Prostate gland (tissue), 2 donors: ENCODE data around the gene KHDRBS1. TPM values are rescaled to one million over a fixed set of nuclear protein-coding genes. Genes with fewer than 3 reads are reported as not detected.
"Not testable (repeated sequence)": the region's sequence is repeated elsewhere in the genome, so short reads cannot be mapped to it uniquely, and the experiment has no call there.

Experiments
- DNase-seq: peaks from one replicate; pipeline ENCODE4 v3.0.0-alpha.2; 2019; ENCODE audit warnings: low spot score
- H3K27ac ChIP-seq, 2 donors: fragments of 200-600 bp; sonication (generic); 2 replicates each; pipeline ENCODE4 v1.5.1; 2017 to 2019
- H3K27me3 ChIP-seq: fragments of 200-600 bp; sonication (generic); replicated peaks from 2 replicates; pipeline ENCODE4 v1.5.1; 2019; ENCODE audit not compliant: insufficient read depth
- H3K36me3 ChIP-seq, 2 donors: fragments of 200-600 bp; sonication (generic); 1 replicate in 1 of 2; 2 replicates in 1 of 2; pipeline versions ENCODE4 v1.5.1 to v1.8.1; 2017 to 2019
- H3K4me1 ChIP-seq: fragments of 200-600 bp; sonication (generic); replicated peaks from 2 replicates; pipeline ENCODE4 v1.5.1; 2019
- H3K4me3 ChIP-seq, 2 donors: fragments of 200-600 bp; sonication (generic); 2 replicates each; pipeline ENCODE4 v1.5.1; 2017 to 2019
- H3K9me3 ChIP-seq: fragments of 200-600 bp; sonication (generic); 2 replicates; pipeline ENCODE4 v1.5.1; 2017
- CTCF ChIP-seq, 4 experiments: fragments of 200-600 bp in 2 of 4; fragments of 450-650 bp in 2 of 4; sonication (generic) in 2 of 4; IDR thresholded peaks; 1 replicate in 3 of 4; 2 replicates in 1 of 4; pipeline ENCODE4 v1.5.1; 2016 to 2019; ENCODE audit warnings: antibody characterized with exemption in 4 of 4, mild to moderate bottlenecking in 2 of 4, moderate library complexity in 2 of 4
- POLR2A ChIP-seq: fragments of 450-650 bp; IDR thresholded peaks from one replicate; pipeline ENCODE4 v1.6.1; 2016; ENCODE audit warnings: antibody characterized with exemption, mild to moderate bottlenecking
- POLR2AphosphoS5 ChIP-seq: sonication (generic); formaldehyde crosslinking; IDR thresholded peaks from one replicate; pipeline ENCODE4 v1.6.1; 2017; ENCODE audit warnings: antibody characterized with exemption
- WGBS: methylation state at CpG from one replicate; pipeline ENCODE4 v1.1.5; 2018; 5-methylcytosine and 5-hydroxymethylcytosine counted together
- intact Hi-C: fragments of 100-400 bp; cut with DNase I; formaldehyde crosslinking; loops from one replicate; pipeline ENCODE4 v1.14.2; 2022
- total RNA-seq, 2 donors: library from RNA; depleted of rRNA; stranded (reverse); fragments of >200 nt; gene quantifications; one replicate each; pipeline ENCODE4 v1.1.0, GENCODE V29; 2016

The KHDRBS1 gene
- total RNA-seq, 2 donors from 2014 or later = 77.3 to 77.6 TPM

- Histone ChIP-seq H3K27me3 (no peaks in the 10 kb centered on the region), H3K4me3 (no peak overlapping the region), H3K27ac (no peak overlapping the region), H3K9me3 (no peaks in the 10 kb centered on the region), H3K36me3 (no peaks in the 10 kb centered on the region), H3K4me1 (peaks cover 12% of the 10 kb centered on the region)
- DNase-seq = no peak
- intact Hi-C loops = no loop called here
- WGBS = 35% methylated on average over 6 of the region's 6 CpGs
- TF ChIP-seq CTCF (IDR thresholded peaks at IDR 0.05) (no peak), POLR2AphosphoS5 (peak; percentile 41)
Measured at GRCh38 chr1:32020339-32020738, 6.7 kb downstream of the KHDRBS1 start.

- not testable (repeated sequence) for H3K4me1 ChIP-seq
- WGBS = 90% methylated on average over 8 of the region's 8 CpGs
Measured at GRCh38 chr1:32021574-32022018, 7.9 kb downstream of the KHDRBS1 start.

GRCh38 chr1:32023351-32023750 lies 9.7 kb downstream of the KHDRBS1 start:
- Histone ChIP-seq H3K27me3 (no peaks in the 10 kb centered on the region), H3K27ac (no peak overlapping the region), H3K4me3 (no peak overlapping the region), H3K36me3 (no peaks in the 10 kb centered on the region), H3K4me1 (peaks cover 7% of the 10 kb centered on the region), H3K9me3 (no peaks in the 10 kb centered on the region)
- DNase-seq = no peak
- TF ChIP-seq CTCF (IDR thresholded peaks at IDR 0.05) = no peak
- TF ChIP-seq POLR2A = no peak
- TF ChIP-seq POLR2AphosphoS5 = no peak
- WGBS = 44% methylated on average over 3 of the region's 3 CpGs
- intact Hi-C loops = no loop called here

More at GRCh38 chr1:32021574-32022018, 7.9 kb downstream of the KHDRBS1 start:
- H3K27me3 ChIP-seq, H3K9me3 ChIP-seq, intact Hi-C loops, H3K4me3 ChIP-seq, H3K27ac ChIP-seq, H3K36me3 ChIP-seq, DNase-seq: not testable (repeated sequence)

- Histone ChIP-seq H3K4me3 (no peak overlapping the region), H3K9me3 (no peaks in the 10 kb centered on the region), H3K27ac (no peak overlapping the region), H3K36me3 (no peaks in the 10 kb centered on the region), H3K27me3 (no peaks in the 10 kb centered on the region), H3K4me1 (no peaks in the 10 kb centered on the region)
- intact Hi-C loops = no loop called here
- 89% methylated on average over 6 of the region's 6 CpGs for WGBS
- DNase-seq = no peak
- TF ChIP-seq POLR2AphosphoS5 (no peak), POLR2A (no peak), CTCF (IDR thresholded peaks at IDR 0.05) (no peak)
Measured at GRCh38 chr1:32025515-32025914, 11.8 kb downstream of the KHDRBS1 start.

GRCh38 chr1:32028746-32029145 lies 15.1 kb downstream of the KHDRBS1 start:
- TF ChIP-seq POLR2AphosphoS5 = no peak
- no peak for TF ChIP-seq CTCF (IDR thresholded peaks at IDR 0.05)
- no peak for TF ChIP-seq POLR2A
- WGBS = 77% methylated on average over 3 of the region's 3 CpGs
- no peak for DNase-seq
- peaks cover 4% of the 10 kb centered on the region for H3K4me1 ChIP-seq
- no peaks in the 10 kb centered on the region for H3K9me3 ChIP-seq
- H3K27me3 ChIP-seq = no peaks in the 10 kb centered on the region
- no peak overlapping the region for H3K4me3 ChIP-seq
- intact Hi-C loops = no loop called here
- H3K36me3 ChIP-seq = peaks cover 0 to 4% of the 10 kb centered on the region in 2 donors
- no peak overlapping the region for H3K27ac ChIP-seq
